ENCODE data around the gene UQCRHL. TPM values are rescaled to one million over a fixed set of nuclear protein-coding genes. Genes with fewer than 3 reads are reported as not detected.
"Not testable (repeated sequence)": the region's sequence is repeated elsewhere in the genome, so short reads cannot be mapped to it uniquely, and the experiment has no call there.

The UQCRHL gene
- total RNA-seq, 4 donors from 2014 or later, result 0.63 to 1.9 (median 0.95) TPM

GRCh38 chr1:15833842-15834405 lies 26.5 kb upstream of the UQCRHL start:
- DNase-seq (ENCODE audit: low spot score), result no peak
- no peak for ATAC-seq (ENCODE audit: low FRiP score)
- no peak for TF ChIP-seq CTCF (IDR thresholded peaks at IDR 0.05)

- TF ChIP-seq CTCF (IDR thresholded peaks at IDR 0.05), result no peak
- DNase-seq (ENCODE audit: low spot score) (no peak), ATAC-seq (ENCODE audit: low FRiP score) (no peak)
These were observed 25.7 kb upstream of the UQCRHL start for GRCh38 chr1:15833069-15833679.

GRCh38 chr1:15830258-15830657 lies 22.8 kb upstream of the UQCRHL start:
- ATAC-seq (ENCODE audit: low FRiP score) (no peak), DNase-seq (ENCODE audit: low spot score) (no peak)
- TF ChIP-seq CTCF (IDR thresholded peaks at IDR 0.05), result no peak

GRCh38 chr1:15828931-15829330 lies 21.5 kb upstream of the UQCRHL start:
- not testable (repeated sequence) for ATAC-seq (ENCODE audit: low FRiP score); DNase-seq (ENCODE audit: low spot score)

GRCh38 chr1:15827567-15827966 lies 20.1 kb upstream of the UQCRHL start:
- not testable (repeated sequence) for DNase-seq (ENCODE audit: low spot score); ATAC-seq (ENCODE audit: low FRiP score)

GRCh38 chr1:15826810-15827507 lies 19.5 kb upstream of the UQCRHL start:
- DNase-seq (ENCODE audit: low spot score), result no peak
- no peak for ATAC-seq (ENCODE audit: low FRiP score)
- TF ChIP-seq CTCF (IDR thresholded peaks at IDR 0.05), result no peak

- no peak for DNase-seq (ENCODE audit: low spot score)
- TF ChIP-seq CTCF (IDR thresholded peaks at IDR 0.05), result no peak
- ATAC-seq (ENCODE audit: low FRiP score), result peak; percentile 22
These were observed 18.4 kb upstream of the UQCRHL start for GRCh38 chr1:15825800-15826199.

GRCh38 chr1:15820478-15820877 lies 13.0 kb upstream of the UQCRHL start:
- DNase-seq (ENCODE audit: low spot score) (no peak), ATAC-seq (ENCODE audit: low FRiP score) (no peak)
- TF ChIP-seq CTCF (IDR thresholded peaks at IDR 0.05), result no peak
